Measurements from ENCODE around the gene PDGFA. TPM values are rescaled to one million over a fixed set of nuclear protein-coding genes. Genes with fewer than 3 reads are reported as not detected.

The PDGFA gene
- total RNA-seq, 1 experiment from 2014 or later: 129 TPM

DNA sequence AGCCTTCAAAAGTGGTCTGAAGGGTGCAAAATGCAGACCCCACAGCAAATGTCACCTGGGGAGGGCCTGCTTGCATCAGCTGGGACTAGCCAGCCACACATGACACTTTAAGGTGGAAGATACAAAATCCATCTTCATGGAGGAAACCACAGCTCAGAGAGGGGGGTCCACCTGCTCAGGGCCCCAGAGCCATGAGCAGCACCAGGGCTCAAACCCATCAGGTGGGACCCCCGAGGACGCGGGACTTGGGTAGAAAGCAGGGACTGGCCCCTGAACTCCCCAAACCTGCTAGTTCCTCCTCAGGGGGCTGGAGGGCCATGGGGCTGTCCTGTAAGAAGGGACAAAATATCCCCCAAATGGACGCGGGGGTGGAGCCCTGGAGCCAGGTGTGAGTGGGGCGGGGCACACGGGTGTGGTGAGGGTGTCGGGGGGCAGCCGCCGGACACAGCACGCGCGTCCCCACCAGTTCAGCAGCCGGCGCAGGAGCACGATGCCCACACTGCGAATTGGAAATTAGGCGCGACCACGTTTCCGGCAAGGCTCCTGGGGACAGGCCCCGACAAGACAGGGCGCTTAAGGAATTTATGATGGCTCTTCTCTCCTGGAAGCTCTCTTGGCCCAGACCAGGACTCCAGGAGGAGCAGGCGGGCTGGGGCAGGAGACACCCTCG lies 8.0 kb downstream of the PDGFA start (continued):
- TF ChIP-seq, protein P1, sequence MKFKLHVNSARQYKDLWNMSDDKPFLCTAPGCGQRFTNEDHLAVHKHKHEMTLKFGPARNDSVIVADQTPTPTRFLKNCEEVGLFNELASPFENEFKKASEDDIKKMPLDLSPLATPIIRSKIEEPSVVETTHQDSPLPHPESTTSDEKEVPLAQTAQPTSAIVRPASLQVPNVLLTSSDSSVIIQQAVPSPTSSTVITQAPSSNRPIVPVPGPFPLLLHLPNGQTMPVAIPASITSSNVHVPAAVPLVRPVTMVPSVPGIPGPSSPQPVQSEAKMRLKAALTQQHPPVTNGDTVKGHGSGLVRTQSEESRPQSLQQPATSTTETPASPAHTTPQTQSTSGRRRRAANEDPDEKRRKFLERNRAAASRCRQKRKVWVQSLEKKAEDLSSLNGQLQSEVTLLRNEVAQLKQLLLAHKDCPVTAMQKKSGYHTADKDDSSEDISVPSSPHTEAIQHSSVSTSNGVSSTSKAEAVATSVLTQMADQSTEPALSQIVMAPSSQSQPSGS (CRISPR knock-in tag; IDR thresholded peaks at IDR 0.05; ENCODE audit: borderline replicate concordance, low read depth): no peak
- TF ChIP-seq ELF4 (CRISPR knock-in tag; IDR thresholded peaks at IDR 0.05; ENCODE audit: low read depth) (no peak), ATF1 (CRISPR knock-in tag; IDR thresholded peaks at IDR 0.05) (no peak), GRHL2 (CRISPR knock-in tag; IDR thresholded peaks at IDR 0.05; ENCODE audit: insufficient replicate concordance, severe bottlenecking) (no peak), SOX15 (CRISPR knock-in tag; IDR thresholded peaks at IDR 0.05) (no peak), FOXK1 (CRISPR knock-in tag; IDR thresholded peaks at IDR 0.05) (no peak), CREM (CRISPR knock-in tag; IDR thresholded peaks at IDR 0.05) (no peak)
- TF ChIP-seq, protein P2, sequence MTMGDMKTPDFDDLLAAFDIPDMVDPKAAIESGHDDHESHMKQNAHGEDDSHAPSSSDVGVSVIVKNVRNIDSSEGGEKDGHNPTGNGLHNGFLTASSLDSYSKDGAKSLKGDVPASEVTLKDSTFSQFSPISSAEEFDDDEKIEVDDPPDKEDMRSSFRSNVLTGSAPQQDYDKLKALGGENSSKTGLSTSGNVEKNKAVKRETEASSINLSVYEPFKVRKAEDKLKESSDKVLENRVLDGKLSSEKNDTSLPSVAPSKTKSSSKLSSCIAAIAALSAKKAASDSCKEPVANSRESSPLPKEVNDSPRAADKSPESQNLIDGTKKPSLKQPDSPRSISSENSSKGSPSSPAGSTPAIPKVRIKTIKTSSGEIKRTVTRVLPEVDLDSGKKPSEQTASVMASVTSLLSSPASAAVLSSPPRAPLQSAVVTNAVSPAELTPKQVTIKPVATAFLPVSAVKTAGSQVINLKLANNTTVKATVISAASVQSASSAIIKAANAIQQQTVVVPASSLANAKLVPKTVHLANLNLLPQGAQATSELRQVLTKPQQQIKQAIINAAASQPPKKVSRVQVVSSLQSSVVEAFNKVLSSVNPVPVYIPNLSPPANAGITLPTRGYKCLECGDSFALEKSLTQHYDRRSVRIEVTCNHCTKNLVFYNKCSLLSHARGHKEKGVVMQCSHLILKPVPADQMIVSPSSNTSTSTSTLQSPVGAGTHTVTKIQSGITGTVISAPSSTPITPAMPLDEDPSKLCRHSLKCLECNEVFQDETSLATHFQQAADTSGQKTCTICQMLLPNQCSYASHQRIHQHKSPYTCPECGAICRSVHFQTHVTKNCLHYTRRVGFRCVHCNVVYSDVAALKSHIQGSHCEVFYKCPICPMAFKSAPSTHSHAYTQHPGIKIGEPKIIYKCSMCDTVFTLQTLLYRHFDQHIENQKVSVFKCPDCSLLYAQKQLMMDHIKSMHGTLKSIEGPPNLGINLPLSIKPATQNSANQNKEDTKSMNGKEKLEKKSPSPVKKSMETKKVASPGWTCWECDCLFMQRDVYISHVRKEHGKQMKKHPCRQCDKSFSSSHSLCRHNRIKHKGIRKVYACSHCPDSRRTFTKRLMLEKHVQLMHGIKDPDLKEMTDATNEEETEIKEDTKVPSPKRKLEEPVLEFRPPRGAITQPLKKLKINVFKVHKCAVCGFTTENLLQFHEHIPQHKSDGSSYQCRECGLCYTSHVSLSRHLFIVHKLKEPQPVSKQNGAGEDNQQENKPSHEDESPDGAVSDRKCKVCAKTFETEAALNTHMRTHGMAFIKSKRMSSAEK (CRISPR knock-in tag; IDR thresholded peaks at IDR 0.05; ENCODE audit: borderline replicate concordance): no peak
- TF ChIP-seq, protein P3, sequence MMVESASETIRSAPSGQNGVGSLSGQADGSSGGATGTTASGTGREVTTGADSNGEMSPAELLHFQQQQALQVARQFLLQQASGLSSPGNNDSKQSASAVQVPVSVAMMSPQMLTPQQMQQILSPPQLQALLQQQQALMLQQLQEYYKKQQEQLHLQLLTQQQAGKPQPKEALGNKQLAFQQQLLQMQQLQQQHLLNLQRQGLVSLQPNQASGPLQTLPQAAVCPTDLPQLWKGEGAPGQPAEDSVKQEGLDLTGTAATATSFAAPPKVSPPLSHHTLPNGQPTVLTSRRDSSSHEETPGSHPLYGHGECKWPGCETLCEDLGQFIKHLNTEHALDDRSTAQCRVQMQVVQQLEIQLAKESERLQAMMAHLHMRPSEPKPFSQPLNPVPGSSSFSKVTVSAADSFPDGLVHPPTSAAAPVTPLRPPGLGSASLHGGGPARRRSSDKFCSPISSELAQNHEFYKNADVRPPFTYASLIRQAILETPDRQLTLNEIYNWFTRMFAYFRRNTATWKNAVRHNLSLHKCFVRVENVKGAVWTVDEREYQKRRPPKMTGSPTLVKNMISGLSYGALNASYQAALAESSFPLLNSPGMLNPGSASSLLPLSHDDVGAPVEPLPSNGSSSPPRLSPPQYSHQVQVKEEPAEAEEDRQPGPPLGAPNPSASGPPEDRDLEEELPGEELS (CRISPR knock-in tag; IDR thresholded peaks at IDR 0.05): no peak
- TF ChIP-seq, protein P4, sequence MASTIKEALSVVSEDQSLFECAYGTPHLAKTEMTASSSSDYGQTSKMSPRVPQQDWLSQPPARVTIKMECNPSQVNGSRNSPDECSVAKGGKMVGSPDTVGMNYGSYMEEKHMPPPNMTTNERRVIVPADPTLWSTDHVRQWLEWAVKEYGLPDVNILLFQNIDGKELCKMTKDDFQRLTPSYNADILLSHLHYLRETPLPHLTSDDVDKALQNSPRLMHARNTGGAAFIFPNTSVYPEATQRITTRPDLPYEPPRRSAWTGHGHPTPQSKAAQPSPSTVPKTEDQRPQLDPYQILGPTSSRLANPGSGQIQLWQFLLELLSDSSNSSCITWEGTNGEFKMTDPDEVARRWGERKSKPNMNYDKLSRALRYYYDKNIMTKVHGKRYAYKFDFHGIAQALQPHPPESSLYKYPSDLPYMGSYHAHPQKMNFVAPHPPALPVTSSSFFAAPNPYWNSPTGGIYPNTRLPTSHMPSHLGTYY (CRISPR knock-in tag; IDR thresholded peaks at IDR 0.05): no peak
- TF ChIP-seq, protein P5, sequence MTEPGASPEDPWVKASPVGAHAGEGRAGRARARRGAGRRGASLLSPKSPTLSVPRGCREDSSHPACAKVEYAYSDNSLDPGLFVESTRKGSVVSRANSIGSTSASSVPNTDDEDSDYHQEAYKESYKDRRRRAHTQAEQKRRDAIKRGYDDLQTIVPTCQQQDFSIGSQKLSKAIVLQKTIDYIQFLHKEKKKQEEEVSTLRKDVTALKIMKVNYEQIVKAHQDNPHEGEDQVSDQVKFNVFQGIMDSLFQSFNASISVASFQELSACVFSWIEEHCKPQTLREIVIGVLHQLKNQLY (CRISPR knock-in tag; IDR thresholded peaks at IDR 0.05): no peak

DNA sequence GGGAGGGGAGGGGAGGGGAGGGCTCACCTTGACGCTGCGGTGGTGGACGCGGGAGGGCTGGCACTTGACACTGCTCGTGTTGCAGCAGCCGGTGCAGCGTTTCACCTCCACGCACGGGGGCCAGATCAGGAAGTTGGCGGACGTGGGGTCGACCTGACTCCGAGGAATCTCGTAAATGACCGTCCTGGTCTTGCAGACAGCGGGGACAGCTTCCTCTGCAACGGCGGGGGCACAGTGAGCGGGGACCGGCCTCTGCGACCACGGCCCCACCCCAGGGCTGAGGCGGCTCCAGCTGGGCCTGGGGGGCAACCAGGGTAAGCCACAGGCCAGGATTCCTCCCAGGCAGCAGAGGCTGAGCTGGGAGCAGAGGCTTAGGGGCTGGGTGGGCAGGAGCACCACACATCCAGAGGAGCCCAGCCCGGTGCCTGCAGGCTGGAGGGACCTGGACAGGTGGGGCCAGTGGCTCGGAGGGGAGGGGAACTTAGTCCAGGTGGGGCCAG lies 8.8 kb downstream of the PDGFA start:
- H3K4me3 Mint-ChIP-seq: no peak overlapping the region
- TF ChIP-seq JUN (CRISPR knock-in tag; IDR thresholded peaks at IDR 0.05) (no peak), CBFB (CRISPR knock-in tag; IDR thresholded peaks at IDR 0.05; ENCODE audit: low read depth) (no peak), TEAD1 (CRISPR knock-in tag; IDR thresholded peaks at IDR 0.05) (no peak), HMGA2 (CRISPR knock-in tag; IDR thresholded peaks at IDR 0.05) (no peak)
- TF ChIP-seq, protein P6, sequence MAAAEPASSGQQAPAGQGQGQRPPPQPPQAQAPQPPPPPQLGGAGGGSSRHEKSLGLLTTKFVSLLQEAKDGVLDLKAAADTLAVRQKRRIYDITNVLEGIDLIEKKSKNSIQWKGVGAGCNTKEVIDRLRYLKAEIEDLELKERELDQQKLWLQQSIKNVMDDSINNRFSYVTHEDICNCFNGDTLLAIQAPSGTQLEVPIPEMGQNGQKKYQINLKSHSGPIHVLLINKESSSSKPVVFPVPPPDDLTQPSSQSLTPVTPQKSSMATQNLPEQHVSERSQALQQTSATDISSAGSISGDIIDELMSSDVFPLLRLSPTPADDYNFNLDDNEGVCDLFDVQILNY (CRISPR knock-in tag; IDR thresholded peaks at IDR 0.05): no peak
- TF ChIP-seq, protein P7, sequence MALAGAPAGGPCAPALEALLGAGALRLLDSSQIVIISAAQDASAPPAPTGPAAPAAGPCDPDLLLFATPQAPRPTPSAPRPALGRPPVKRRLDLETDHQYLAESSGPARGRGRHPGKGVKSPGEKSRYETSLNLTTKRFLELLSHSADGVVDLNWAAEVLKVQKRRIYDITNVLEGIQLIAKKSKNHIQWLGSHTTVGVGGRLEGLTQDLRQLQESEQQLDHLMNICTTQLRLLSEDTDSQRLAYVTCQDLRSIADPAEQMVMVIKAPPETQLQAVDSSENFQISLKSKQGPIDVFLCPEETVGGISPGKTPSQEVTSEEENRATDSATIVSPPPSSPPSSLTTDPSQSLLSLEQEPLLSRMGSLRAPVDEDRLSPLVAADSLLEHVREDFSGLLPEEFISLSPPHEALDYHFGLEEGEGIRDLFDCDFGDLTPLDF (CRISPR knock-in tag; IDR thresholded peaks at IDR 0.05): no peak
- TF ChIP-seq, protein P4 (CRISPR knock-in tag; IDR thresholded peaks at IDR 0.05): no peak
- TF ChIP-seq, protein P8, sequence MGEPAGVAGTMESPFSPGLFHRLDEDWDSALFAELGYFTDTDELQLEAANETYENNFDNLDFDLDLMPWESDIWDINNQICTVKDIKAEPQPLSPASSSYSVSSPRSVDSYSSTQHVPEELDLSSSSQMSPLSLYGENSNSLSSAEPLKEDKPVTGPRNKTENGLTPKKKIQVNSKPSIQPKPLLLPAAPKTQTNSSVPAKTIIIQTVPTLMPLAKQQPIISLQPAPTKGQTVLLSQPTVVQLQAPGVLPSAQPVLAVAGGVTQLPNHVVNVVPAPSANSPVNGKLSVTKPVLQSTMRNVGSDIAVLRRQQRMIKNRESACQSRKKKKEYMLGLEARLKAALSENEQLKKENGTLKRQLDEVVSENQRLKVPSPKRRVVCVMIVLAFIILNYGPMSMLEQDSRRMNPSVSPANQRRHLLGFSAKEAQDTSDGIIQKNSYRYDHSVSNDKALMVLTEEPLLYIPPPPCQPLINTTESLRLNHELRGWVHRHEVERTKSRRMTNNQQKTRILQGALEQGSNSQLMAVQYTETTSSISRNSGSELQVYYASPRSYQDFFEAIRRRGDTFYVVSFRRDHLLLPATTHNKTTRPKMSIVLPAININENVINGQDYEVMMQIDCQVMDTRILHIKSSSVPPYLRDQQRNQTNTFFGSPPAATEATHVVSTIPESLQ (CRISPR knock-in tag; IDR thresholded peaks at IDR 0.05): no peak
- TF ChIP-seq, protein P9, sequence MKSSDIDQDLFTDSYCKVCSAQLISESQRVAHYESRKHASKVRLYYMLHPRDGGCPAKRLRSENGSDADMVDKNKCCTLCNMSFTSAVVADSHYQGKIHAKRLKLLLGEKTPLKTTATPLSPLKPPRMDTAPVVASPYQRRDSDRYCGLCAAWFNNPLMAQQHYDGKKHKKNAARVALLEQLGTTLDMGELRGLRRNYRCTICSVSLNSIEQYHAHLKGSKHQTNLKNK (CRISPR knock-in tag; IDR thresholded peaks at IDR 0.05): no peak

More for the DNA sequence above, 8.8 kb downstream of the PDGFA start:
- POLR2A ChIA-PET: no interaction called here
- no peaks in the 10 kb centered on the region for H3K9me3 Mint-ChIP-seq
- DNase-seq (ENCODE audit: low spot score) (no peak), ATAC-seq (no peak)
- H3K27me3 Mint-ChIP-seq (ENCODE audit: low read depth): no peaks in the 10 kb centered on the region
- peaks cover 17% of the 10 kb centered on the region; the same call in 1 of the 2 replicates for H3K36me3 Mint-ChIP-seq
- CTCF ChIA-PET: no interaction called here
- H3K4me1 Mint-ChIP-seq: peaks cover 30% of the 10 kb centered on the region
- no peak overlapping the region for H3K27ac Mint-ChIP-seq
